ENCODE results near the gene SASS6. TPM values are rescaled to one million over a fixed set of nuclear protein-coding genes. Genes with fewer than 3 reads are reported as not detected.

SASS6 gene
- total RNA-seq, 1 experiment from 2014 or later: 8.7 TPM

GRCh38 chr1:100074604-100075395 is 57.9 kb downstream of the SASS6 start:
- peaks cover 9% of the 10 kb centered on the region for H4K20me1 ChIP-seq (ENCODE audit: insufficient read depth)
- BruUV-seq (replicated peaks): no TSS peak
- H3K27ac ChIP-seq: no peak overlapping the region
- POLR2A ChIA-PET (ENCODE audit: unreplicated experiment): no interaction called here
- H3K9me2 ChIP-seq (ENCODE audit: insufficient read depth): no peaks in the 10 kb centered on the region
- no peaks in the 10 kb centered on the region for H3K79me2 ChIP-seq (ENCODE audit: low read depth)
- TF ChIP-seq, protein P1, sequence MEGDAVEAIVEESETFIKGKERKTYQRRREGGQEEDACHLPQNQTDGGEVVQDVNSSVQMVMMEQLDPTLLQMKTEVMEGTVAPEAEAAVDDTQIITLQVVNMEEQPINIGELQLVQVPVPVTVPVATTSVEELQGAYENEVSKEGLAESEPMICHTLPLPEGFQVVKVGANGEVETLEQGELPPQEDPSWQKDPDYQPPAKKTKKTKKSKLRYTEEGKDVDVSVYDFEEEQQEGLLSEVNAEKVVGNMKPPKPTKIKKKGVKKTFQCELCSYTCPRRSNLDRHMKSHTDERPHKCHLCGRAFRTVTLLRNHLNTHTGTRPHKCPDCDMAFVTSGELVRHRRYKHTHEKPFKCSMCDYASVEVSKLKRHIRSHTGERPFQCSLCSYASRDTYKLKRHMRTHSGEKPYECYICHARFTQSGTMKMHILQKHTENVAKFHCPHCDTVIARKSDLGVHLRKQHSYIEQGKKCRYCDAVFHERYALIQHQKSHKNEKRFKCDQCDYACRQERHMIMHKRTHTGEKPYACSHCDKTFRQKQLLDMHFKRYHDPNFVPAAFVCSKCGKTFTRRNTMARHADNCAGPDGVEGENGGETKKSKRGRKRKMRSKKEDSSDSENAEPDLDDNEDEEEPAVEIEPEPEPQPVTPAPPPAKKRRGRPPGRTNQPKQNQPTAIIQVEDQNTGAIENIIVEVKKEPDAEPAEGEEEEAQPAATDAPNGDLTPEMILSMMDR (conservative IDR thresholded peaks at IDR 0.05): no peak
- TF ChIP-seq EZH2 (IDR thresholded peaks at IDR 0.05; ENCODE audit: low read depth): no peak
- H3K4me1 ChIP-seq (replicated peaks; ENCODE audit: insufficient read depth): no peaks in the 10 kb centered on the region
- H3F3A ChIP-seq (ENCODE audit: insufficient read depth, low read depth): peaks cover 2% of the 10 kb centered on the region
- no peak overlapping the region for H3K4me2 ChIP-seq
- H2AFZ ChIP-seq: no peak overlapping the region
- CTCF ChIA-PET: no interaction called here
- peaks cover 38% of the 10 kb centered on the region for H3K36me3 ChIP-seq (ENCODE audit: low read depth)
- intact Hi-C loops (cut with micrococcal nuclease; ENCODE audit: unreplicated experiment): no loop called here
- no peaks in the 10 kb centered on the region for H3K9me3 ChIP-seq (ENCODE audit: insufficient read depth, low read depth)
- no peak overlapping the region for H3K4me3 ChIP-seq
- H3K27me3 ChIP-seq (ENCODE audit: insufficient read depth, low read depth): no peaks in the 10 kb centered on the region
- no peak for DNase-seq

DNA sequence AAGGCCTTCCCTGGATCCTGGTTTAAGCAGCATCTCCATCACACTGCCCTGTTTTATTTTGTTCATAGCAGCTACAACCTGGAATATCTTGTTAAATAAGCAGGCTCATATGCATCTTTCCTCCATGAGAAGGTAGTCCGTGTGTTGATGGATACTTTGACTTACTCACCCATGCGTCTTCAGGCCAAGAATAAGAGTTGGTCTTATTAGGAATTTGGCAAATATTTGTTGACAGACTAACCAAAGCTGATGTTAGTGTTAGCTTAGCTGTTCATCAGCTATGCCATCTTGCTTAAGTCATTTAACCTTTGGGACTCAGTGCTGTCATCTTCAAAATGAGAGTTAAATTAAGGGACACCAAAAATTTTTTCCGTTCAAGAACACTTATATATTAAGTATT is 59.2 kb downstream of the SASS6 start:
- ChIA-PET POLR2A (ENCODE audit: unreplicated experiment) (no interaction called here), CTCF (no interaction called here)
- H3K4me2 ChIP-seq: no peak overlapping the region
- H3K4me3 ChIP-seq: no peak overlapping the region
- intact Hi-C loops (cut with micrococcal nuclease; ENCODE audit: unreplicated experiment): no loop called here
- no peaks in the 10 kb centered on the region for H3K4me1 ChIP-seq (replicated peaks; ENCODE audit: insufficient read depth)
- H3K79me2 ChIP-seq (ENCODE audit: low read depth): no peaks in the 10 kb centered on the region
- peaks cover 41% of the 10 kb centered on the region for H3K36me3 ChIP-seq (ENCODE audit: low read depth)
- H4K20me1 ChIP-seq (ENCODE audit: insufficient read depth): peaks cover 10% of the 10 kb centered on the region
- BruUV-seq (replicated peaks): no TSS peak
- no peak overlapping the region for H2AFZ ChIP-seq
- H3K27ac ChIP-seq: no peak overlapping the region
- H3F3A ChIP-seq (ENCODE audit: insufficient read depth, low read depth): no peaks in the 10 kb centered on the region; the same call in none of the 2 replicates
- no peaks in the 10 kb centered on the region for H3K9me2 ChIP-seq (ENCODE audit: insufficient read depth)
- no peak for DNase-seq
- no peaks in the 10 kb centered on the region for H3K9me3 ChIP-seq (ENCODE audit: insufficient read depth, low read depth)
- TF ChIP-seq, protein P1 (conservative IDR thresholded peaks at IDR 0.05): no peak
- no peak for TF ChIP-seq EZH2 (IDR thresholded peaks at IDR 0.05; ENCODE audit: low read depth)
- no peaks in the 10 kb centered on the region for H3K27me3 ChIP-seq (ENCODE audit: insufficient read depth, low read depth)

DNA sequence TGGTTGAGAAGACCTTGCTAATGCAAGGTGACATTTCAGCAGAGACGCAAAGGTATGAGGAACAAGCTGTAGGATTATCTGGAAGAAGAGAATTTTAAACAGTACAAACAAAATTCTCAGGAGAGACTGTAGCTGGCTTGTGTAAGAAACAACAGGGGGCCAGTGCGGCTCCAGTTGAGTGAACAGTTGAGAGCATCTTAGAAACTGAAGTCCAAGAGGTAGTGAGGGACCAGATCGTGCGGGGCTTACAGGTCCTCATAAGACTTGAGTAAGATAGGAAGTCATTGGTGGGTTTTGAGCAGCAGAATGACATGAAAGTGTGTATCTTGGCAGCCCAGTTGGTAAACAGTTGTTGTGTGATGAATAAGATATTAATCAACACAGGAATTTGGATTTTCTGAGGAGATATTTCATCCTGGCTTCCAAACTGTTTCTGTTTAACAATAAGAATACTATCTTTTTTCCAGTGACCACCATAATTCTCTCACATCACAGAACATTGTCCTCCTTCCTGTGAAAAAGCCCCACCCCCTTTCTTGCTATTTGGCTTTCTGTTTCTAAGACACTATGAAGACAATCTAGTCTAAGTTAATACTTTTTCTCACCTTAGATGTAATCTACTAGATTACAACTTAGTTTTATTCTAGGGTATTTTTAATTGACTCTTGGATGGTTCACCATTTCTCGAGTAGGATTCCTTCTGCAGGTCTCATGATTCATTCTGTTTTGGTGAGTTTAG is 62.4 kb downstream of the SASS6 start:
- Histone ChIP-seq H4K20me1 (ENCODE audit: insufficient read depth) (peaks cover 10% of the 10 kb centered on the region), H3K4me2 (no peak overlapping the region), H3K9me2 (ENCODE audit: insufficient read depth) (no peaks in the 10 kb centered on the region), H3K4me1 (replicated peaks; ENCODE audit: insufficient read depth) (no peaks in the 10 kb centered on the region), H3K79me2 (ENCODE audit: low read depth) (no peaks in the 10 kb centered on the region), H3K27me3 (ENCODE audit: insufficient read depth, low read depth) (no peaks in the 10 kb centered on the region), H2AFZ (no peak overlapping the region), H3K36me3 (ENCODE audit: low read depth) (peaks cover 24% of the 10 kb centered on the region), H3K27ac (no peak overlapping the region), H3K9me3 (ENCODE audit: insufficient read depth, low read depth) (no peaks in the 10 kb centered on the region), H3F3A (ENCODE audit: insufficient read depth, low read depth) (no peaks in the 10 kb centered on the region; the same call in 1 of the 2 replicates), H3K4me3 (no peak overlapping the region)
- ChIA-PET POLR2A (ENCODE audit: unreplicated experiment) (no interaction called here), CTCF (no interaction called here)
- TF ChIP-seq, protein P1 (conservative IDR thresholded peaks at IDR 0.05): no peak
- no peak for TF ChIP-seq EZH2 (IDR thresholded peaks at IDR 0.05; ENCODE audit: low read depth)
- intact Hi-C loops (cut with micrococcal nuclease; ENCODE audit: unreplicated experiment): no loop called here
- no TSS peak for BruUV-seq (replicated peaks)
- DNase-seq: no peak

Measured in PC-9 (cell line).